HL-60 (cell line): ENCODE results near the gene TENM4.

Experiments
- CTCF ChIP-seq: IDR thresholded peaks from one replicate; pipeline ENCODE4 v1.5.1; 2011; ENCODE audit warnings: low read length, control low read depth, inconsistent platforms; ENCODE audit not compliant: insufficient read depth
- GABPA ChIP-seq: IDR thresholded peaks from 2 replicates; pipeline ENCODE4 v1.6.1; 2012; ENCODE audit warnings: low read depth
- POLR2AphosphoS5 ChIP-seq: IDR thresholded peaks from 2 replicates; pipeline ENCODE4 v1.6.1; 2012; ENCODE audit warnings: low read depth
- TF ChIP-seq, protein P1 (sequence below): IDR thresholded peaks from 2 replicates; pipeline ENCODE4 v1.6.1; 2012; ENCODE audit warnings: low read depth; ENCODE audit not compliant: insufficient replicate concordance

GRCh38 chr11:79291948-79292347, 148.9 kb downstream of the TENM4 start:
- TF ChIP-seq CTCF (no peak), GABPA (no peak), POLR2AphosphoS5 (no peak)
- TF ChIP-seq, protein P1, sequence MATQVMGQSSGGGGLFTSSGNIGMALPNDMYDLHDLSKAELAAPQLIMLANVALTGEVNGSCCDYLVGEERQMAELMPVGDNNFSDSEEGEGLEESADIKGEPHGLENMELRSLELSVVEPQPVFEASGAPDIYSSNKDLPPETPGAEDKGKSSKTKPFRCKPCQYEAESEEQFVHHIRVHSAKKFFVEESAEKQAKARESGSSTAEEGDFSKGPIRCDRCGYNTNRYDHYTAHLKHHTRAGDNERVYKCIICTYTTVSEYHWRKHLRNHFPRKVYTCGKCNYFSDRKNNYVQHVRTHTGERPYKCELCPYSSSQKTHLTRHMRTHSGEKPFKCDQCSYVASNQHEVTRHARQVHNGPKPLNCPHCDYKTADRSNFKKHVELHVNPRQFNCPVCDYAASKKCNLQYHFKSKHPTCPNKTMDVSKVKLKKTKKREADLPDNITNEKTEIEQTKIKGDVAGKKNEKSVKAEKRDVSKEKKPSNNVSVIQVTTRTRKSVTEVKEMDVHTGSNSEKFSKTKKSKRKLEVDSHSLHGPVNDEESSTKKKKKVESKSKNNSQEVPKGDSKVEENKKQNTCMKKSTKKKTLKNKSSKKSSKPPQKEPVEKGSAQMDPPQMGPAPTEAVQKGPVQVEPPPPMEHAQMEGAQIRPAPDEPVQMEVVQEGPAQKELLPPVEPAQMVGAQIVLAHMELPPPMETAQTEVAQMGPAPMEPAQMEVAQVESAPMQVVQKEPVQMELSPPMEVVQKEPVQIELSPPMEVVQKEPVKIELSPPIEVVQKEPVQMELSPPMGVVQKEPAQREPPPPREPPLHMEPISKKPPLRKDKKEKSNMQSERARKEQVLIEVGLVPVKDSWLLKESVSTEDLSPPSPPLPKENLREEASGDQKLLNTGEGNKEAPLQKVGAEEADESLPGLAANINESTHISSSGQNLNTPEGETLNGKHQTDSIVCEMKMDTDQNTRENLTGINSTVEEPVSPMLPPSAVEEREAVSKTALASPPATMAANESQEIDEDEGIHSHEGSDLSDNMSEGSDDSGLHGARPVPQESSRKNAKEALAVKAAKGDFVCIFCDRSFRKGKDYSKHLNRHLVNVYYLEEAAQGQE = no peak
